Suprapubic skin (tissue), 4 donors: Measurements from ENCODE around the gene SEMA5A. TPM values are rescaled to one million over a fixed set of nuclear protein-coding genes. Genes with fewer than 3 reads are reported as not detected.

Experiments
- DNase-seq, 2 donors: peaks; one replicate each; pipeline ENCODE4 v3.0.0-alpha.2; 2019; ENCODE audit warnings: low spot score in 2 of 2
- H3K27ac ChIP-seq: fragments of 200-600 bp; sonication (generic); one replicate; pipeline ENCODE4 v1.5.1; 2019
- H3K27me3 ChIP-seq: fragments of 200-600 bp; sonication (generic); one replicate; pipeline ENCODE4 v1.5.1; 2019
- H3K36me3 ChIP-seq: fragments of 200-600 bp; sonication (generic); one replicate; pipeline ENCODE4 v1.5.1; 2019
- H3K4me1 ChIP-seq: fragments of 200-600 bp; sonication (generic); one replicate; pipeline ENCODE4 v1.5.1; 2019
- H3K4me3 ChIP-seq: fragments of 200-600 bp; sonication (generic); one replicate; pipeline ENCODE4 v1.5.1; 2019; ENCODE audit warnings: mild to moderate bottlenecking
- H3K9me3 ChIP-seq: fragments of 200-600 bp; sonication (generic); one replicate; pipeline ENCODE4 v1.5.1; 2019
- EP300 ChIP-seq: sonication (generic); formaldehyde crosslinking; IDR thresholded peaks from one replicate; pipeline ENCODE4 v1.6.1; 2017; ENCODE audit warnings: antibody characterized with exemption
- POLR2A ChIP-seq, 2 donors: fragments of 450-650 bp; IDR thresholded peaks; one replicate each; pipeline ENCODE4 v1.6.1; 2017; ENCODE audit warnings: antibody characterized with exemption in 2 of 2, mild to moderate bottlenecking in 2 of 2, moderate library complexity in 2 of 2
- POLR2AphosphoS5 ChIP-seq, 3 donors: sonication (generic); formaldehyde crosslinking; IDR thresholded peaks; one replicate each; pipeline ENCODE4 v1.6.1; 2017; ENCODE audit warnings: antibody characterized with exemption in 3 of 3
- WGBS: methylation state at CpG from one replicate; pipeline ENCODE4 v1.1.5; 2018; 5-methylcytosine and 5-hydroxymethylcytosine counted together
- total RNA-seq, 4 donors: library from RNA; depleted of rRNA; stranded (reverse); fragments of >200 nt; gene quantifications; one replicate each; pipeline ENCODE4 v1.1.0, GENCODE V29; 2016
- TF ChIP-seq, protein P1 (sequence below), 2 donors: fragments of 200-600 bp in 1 of 2; fragments of 450-650 bp in 1 of 2; sonication (generic) in 1 of 2; IDR thresholded peaks; one replicate each; pipeline ENCODE4 v1.5.1; 2016 to 2019; ENCODE audit warnings: antibody characterized with exemption in 2 of 2, mild to moderate bottlenecking in 1 of 2, moderate library complexity in 1 of 2

The SEMA5A gene
- total RNA-seq, 4 donors from 2014 or later, result 14.5 to 31.7 (median 23.4) TPM

DNA sequence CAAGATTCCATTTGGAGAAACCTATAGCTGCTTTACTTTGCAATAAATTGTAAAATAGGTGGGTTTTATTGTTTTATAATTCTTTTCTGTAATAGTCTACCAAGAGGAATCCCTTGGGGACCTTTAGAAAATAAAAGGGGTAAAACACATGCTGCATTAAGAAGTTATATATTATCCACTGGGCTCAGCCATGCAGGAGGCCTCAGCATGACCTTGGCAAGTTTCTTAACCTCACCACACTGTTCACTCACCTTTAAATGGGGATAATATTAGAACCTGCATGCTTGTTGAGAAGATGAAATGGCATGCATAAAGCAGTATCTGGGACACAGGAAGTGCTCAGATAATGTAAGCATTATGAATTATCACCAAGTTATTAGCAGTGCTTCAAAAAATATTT, 120.2 kb downstream of the SEMA5A start:
- DNase-seq, result no peak
- TF ChIP-seq, protein P1, sequence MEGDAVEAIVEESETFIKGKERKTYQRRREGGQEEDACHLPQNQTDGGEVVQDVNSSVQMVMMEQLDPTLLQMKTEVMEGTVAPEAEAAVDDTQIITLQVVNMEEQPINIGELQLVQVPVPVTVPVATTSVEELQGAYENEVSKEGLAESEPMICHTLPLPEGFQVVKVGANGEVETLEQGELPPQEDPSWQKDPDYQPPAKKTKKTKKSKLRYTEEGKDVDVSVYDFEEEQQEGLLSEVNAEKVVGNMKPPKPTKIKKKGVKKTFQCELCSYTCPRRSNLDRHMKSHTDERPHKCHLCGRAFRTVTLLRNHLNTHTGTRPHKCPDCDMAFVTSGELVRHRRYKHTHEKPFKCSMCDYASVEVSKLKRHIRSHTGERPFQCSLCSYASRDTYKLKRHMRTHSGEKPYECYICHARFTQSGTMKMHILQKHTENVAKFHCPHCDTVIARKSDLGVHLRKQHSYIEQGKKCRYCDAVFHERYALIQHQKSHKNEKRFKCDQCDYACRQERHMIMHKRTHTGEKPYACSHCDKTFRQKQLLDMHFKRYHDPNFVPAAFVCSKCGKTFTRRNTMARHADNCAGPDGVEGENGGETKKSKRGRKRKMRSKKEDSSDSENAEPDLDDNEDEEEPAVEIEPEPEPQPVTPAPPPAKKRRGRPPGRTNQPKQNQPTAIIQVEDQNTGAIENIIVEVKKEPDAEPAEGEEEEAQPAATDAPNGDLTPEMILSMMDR (IDR thresholded peaks at IDR 0.05), result no peak
- TF ChIP-seq POLR2AphosphoS5 (IDR thresholded peaks at IDR 0.05) (no peak), EP300 (no peak), POLR2A (IDR thresholded peaks at IDR 0.05) (no peak)
- Histone ChIP-seq H3K4me3 (no peak overlapping the region), H3K9me3 (no peaks in the 10 kb centered on the region), H3K27me3 (no peaks in the 10 kb centered on the region), H3K36me3 (no peaks in the 10 kb centered on the region), H3K27ac (no peak overlapping the region), H3K4me1 (no peaks in the 10 kb centered on the region)

DNA sequence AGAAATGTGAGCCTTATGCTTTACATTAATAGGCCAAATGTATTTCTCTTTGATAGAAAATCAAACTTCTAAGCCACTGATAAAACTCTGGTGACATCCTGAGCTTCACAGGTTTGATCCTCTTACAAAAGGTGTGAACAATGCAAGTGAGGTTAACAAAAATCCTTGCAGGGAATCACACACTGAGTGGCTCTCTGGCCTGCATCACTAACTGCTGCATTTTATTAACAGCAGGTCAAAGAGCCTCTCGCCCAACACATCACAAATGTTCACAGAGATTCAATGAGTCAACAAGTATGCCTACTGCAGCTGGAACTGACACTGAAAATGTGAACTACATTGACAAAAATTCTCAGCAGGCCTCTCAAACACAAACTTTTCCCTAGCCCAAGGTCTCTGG, 122.3 kb downstream of the SEMA5A start:
- no peak for DNase-seq
- H3K36me3 ChIP-seq, result no peaks in the 10 kb centered on the region
- 83% methylated on average over 1 of the region's 1 CpG for WGBS
- no peaks in the 10 kb centered on the region for H3K27me3 ChIP-seq
- no peak overlapping the region for H3K27ac ChIP-seq
- no peak overlapping the region for H3K4me3 ChIP-seq
- H3K9me3 ChIP-seq, result no peaks in the 10 kb centered on the region
- H3K4me1 ChIP-seq, result no peaks in the 10 kb centered on the region
- TF ChIP-seq EP300 (no peak), POLR2A (IDR thresholded peaks at IDR 0.05) (no peak), POLR2AphosphoS5 (IDR thresholded peaks at IDR 0.05) (no peak)
- TF ChIP-seq, protein P1 (IDR thresholded peaks at IDR 0.05), result no peak

DNA sequence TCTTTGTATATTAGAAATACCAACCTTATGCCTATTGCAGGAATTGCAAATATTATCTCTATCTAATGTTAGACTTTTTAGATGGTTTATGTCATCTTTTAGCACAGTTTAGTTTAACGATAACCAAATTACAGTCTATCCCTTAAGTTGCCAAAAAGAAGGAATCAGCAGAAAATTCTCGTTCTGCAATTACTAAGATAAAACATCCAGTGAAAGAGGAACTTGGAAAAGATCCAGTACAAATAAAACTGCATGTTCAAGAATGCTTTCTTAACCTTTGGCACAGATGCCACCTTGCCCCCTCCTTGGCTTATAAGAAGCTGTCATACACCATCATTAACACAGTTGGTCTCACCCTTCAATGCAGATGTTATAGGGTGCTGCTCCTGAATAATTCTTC, 124.0 kb downstream of the SEMA5A start:
- WGBS, result 20% methylated on average over 2 of the region's 2 CpGs

DNA sequence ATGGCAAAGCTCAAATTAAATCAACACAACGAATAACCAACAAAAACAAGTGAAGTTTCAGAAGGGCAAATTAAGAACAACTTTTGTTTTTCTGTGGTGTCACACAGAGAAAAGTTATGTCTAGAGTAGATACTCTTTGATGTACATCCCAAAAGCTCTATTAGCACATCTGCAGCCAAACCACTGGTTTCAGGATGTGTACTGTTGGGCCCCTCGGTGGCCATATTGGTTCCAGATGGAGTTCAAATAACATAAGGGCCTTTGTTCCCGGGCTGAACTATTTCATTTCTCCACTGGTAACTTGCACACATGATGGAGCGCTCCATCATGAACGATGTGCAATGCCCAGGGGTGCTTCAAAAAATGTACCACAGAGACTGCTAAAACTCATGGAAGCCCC, 126.1 kb downstream of the SEMA5A start:
- Histone ChIP-seq H3K27ac (no peak overlapping the region), H3K9me3 (no peaks in the 10 kb centered on the region), H3K36me3 (no peaks in the 10 kb centered on the region), H3K4me1 (no peaks in the 10 kb centered on the region), H3K4me3 (no peak overlapping the region), H3K27me3 (no peaks in the 10 kb centered on the region)
- WGBS, result 71% methylated on average over 5 of the region's 5 CpGs
- DNase-seq, result no peak
- TF ChIP-seq EP300 (no peak), POLR2A (IDR thresholded peaks at IDR 0.05) (no peak), POLR2AphosphoS5 (IDR thresholded peaks at IDR 0.05) (no peak)
- TF ChIP-seq, protein P1 (IDR thresholded peaks at IDR 0.05), result no peak

More for the DNA sequence above, 124.0 kb downstream of the SEMA5A start:
- no peaks in the 10 kb centered on the region for H3K36me3 ChIP-seq
- no peak overlapping the region for H3K27ac ChIP-seq
- DNase-seq, result no peak
- TF ChIP-seq POLR2A (IDR thresholded peaks at IDR 0.05) (no peak), POLR2AphosphoS5 (IDR thresholded peaks at IDR 0.05) (no peak), EP300 (no peak)
- TF ChIP-seq, protein P1 (IDR thresholded peaks at IDR 0.05), result no peak
- no peaks in the 10 kb centered on the region for H3K27me3 ChIP-seq
- no peaks in the 10 kb centered on the region for H3K9me3 ChIP-seq
- no peak overlapping the region for H3K4me3 ChIP-seq
- no peaks in the 10 kb centered on the region for H3K4me1 ChIP-seq

DNA sequence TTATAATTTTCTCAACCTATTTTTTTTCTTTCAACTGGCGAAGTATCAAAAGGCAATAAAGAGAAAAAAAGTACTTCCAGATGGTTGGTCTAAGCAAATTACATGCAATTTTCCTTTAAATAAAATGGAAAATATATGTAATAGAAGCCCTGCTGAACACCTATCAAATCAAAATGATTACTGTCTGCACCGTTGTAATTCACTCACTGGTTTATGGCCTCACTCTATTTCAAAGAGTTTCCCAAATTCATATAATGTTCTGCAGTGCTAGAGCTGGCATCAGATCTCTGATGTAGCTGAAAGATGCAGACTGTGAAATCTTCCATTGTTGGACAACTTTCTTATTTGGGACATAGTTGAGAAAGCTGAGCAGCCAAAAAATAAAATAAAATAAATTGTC, 130.3 kb downstream of the SEMA5A start:
- no peak overlapping the region for H3K4me3 ChIP-seq
- WGBS, result 64% methylated on average over 2 of the region's 2 CpGs

More for the DNA sequence above, 130.3 kb downstream of the SEMA5A start:
- TF ChIP-seq EP300 (no peak), POLR2A (IDR thresholded peaks at IDR 0.05) (no peak), POLR2AphosphoS5 (IDR thresholded peaks at IDR 0.05) (no peak)
- TF ChIP-seq, protein P1 (IDR thresholded peaks at IDR 0.05), result no peak
- H3K27me3 ChIP-seq, result no peaks in the 10 kb centered on the region
- DNase-seq, result no peak
- H3K4me1 ChIP-seq, result no peaks in the 10 kb centered on the region
- no peaks in the 10 kb centered on the region for H3K36me3 ChIP-seq
- H3K27ac ChIP-seq, result no peak overlapping the region
- H3K9me3 ChIP-seq, result no peaks in the 10 kb centered on the region
